Brain microvascular endothelial cell (primary cell): ENCODE results near the gene TIAL1.

ENCODE experiments used
- DNase-seq: peaks from one replicate; pipeline ENCODE4 v3.0.0-alpha.2; 2020
- H3K27ac ChIP-seq: fragments of 250-450 bp; sonication (Bioruptor Pico); 2 replicates; pipeline ENCODE4 v1.5.1; 2020; ENCODE audit warnings: mild to moderate bottlenecking, moderate library complexity
- H3K27me3 ChIP-seq: fragments of 250-450 bp; sonication (Bioruptor Pico); replicated peaks from 2 replicates; pipeline ENCODE4 v1.5.1; 2020; ENCODE audit warnings: mild to moderate bottlenecking
- H3K36me3 ChIP-seq: fragments of 250-450 bp; sonication (Bioruptor Pico); replicated peaks from 2 replicates; pipeline ENCODE4 v1.5.1; 2020; ENCODE audit warnings: mild to moderate bottlenecking
- H3K4me3 ChIP-seq: 2 replicates; pipeline ENCODE4 v1.5.1; 2011; ENCODE audit warnings: low read depth, mild to moderate bottlenecking, control low read depth, low read length, moderate library complexity
- in situ Hi-C: cut with HindIII; loops from 2 replicates; pipeline ENCODE4 v1.10.0; 2017; ENCODE audit warnings: low sequenced_read_pairs, low pct_ligation_motif_present
- TF ChIP-seq, protein P1 (sequence below): IDR thresholded peaks from 2 replicates; pipeline ENCODE4 v1.5.1; 2011; ENCODE audit warnings: low read depth, mild to moderate bottlenecking, moderate library complexity, low read length, control low read depth, inconsistent platforms; ENCODE audit errors: missing control alignments

Gene TIAL1

GRCh38 chr10:119608316-119609155, 11.8 kb upstream of the TIAL1 start:
- in situ Hi-C loops, result no loop called here
- Histone ChIP-seq H3K27ac (no peak overlapping the region), H3K36me3 (no peaks in the 10 kb centered on the region), H3K27me3 (no peaks in the 10 kb centered on the region), H3K4me3 (no peak overlapping the region)
- TF ChIP-seq, protein P1, sequence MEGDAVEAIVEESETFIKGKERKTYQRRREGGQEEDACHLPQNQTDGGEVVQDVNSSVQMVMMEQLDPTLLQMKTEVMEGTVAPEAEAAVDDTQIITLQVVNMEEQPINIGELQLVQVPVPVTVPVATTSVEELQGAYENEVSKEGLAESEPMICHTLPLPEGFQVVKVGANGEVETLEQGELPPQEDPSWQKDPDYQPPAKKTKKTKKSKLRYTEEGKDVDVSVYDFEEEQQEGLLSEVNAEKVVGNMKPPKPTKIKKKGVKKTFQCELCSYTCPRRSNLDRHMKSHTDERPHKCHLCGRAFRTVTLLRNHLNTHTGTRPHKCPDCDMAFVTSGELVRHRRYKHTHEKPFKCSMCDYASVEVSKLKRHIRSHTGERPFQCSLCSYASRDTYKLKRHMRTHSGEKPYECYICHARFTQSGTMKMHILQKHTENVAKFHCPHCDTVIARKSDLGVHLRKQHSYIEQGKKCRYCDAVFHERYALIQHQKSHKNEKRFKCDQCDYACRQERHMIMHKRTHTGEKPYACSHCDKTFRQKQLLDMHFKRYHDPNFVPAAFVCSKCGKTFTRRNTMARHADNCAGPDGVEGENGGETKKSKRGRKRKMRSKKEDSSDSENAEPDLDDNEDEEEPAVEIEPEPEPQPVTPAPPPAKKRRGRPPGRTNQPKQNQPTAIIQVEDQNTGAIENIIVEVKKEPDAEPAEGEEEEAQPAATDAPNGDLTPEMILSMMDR, result peak; percentile 89
- peak; percentile 8 for DNase-seq

GRCh38 chr10:119604468-119604867, 7.7 kb upstream of the TIAL1 start:
- no peaks in the 10 kb centered on the region for H3K36me3 ChIP-seq
- no peak overlapping the region for H3K27ac ChIP-seq
- H3K27me3 ChIP-seq, result no peaks in the 10 kb centered on the region
- no peak overlapping the region for H3K4me3 ChIP-seq
- in situ Hi-C loops, result no loop called here
- TF ChIP-seq, protein P1, result no peak
- no peak for DNase-seq

- Histone ChIP-seq H3K4me3 (no peak overlapping the region), H3K27me3 (no peaks in the 10 kb centered on the region), H3K36me3 (no peaks in the 10 kb centered on the region), H3K27ac (no peak overlapping the region)
- TF ChIP-seq, protein P1, result peak; percentile 75
- peak; percentile 12 for DNase-seq
- in situ Hi-C loops, result no loop called here
Observed at GRCh38 chr10:119602241-119603095, 5.7 kb upstream of the TIAL1 start.

GRCh38 chr10:119598397-119598796, 1.6 kb upstream of the TIAL1 start:
- no peak for DNase-seq
- Histone ChIP-seq H3K4me3 (no peak overlapping the region), H3K27ac (no peak overlapping the region), H3K36me3 (peaks cover 6% of the 10 kb centered on the region), H3K27me3 (no peaks in the 10 kb centered on the region)
- in situ Hi-C loops, result no loop called here
- TF ChIP-seq, protein P1, result no peak

DNA sequence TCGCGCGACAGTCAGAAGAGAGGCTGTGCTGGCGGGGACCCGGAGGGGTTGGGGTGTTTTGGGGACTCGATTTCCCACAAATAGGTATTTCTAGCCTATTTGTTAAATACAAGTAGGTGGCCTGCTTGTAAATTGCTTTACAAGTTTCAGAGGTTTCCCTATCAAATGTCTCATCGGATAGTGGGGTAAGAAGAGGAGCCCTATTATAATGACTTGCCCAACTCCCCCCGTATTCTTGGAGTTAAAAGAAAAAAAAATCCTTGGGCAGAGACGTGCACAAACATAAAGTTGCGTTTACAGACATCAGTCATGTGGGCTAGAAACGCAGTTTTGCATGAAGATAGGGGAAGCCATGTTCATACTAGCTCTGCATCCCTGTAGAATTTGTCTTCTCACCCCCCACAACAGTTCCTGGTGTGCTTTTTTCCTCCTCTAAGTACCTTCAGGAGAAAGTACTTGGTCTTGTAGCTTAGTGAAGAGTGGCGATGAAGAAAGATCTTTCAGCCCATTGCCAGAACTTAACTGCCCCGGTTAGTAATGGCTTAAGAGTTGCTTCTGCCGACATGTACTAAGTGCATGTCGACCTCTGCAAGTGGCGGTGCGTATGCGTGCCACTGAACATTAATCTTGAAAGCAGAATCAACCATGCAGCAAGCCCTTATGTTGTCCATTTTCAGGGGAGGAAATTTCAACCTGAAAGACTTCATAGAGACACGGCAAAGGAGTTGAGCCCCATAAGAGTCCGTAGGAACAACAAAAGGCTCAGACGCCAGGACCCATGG, 832 bp upstream of the TIAL1 start:
- TF ChIP-seq, protein P1, result no peak
- peaks cover 6% of the 10 kb centered on the region for H3K36me3 ChIP-seq
- H3K27ac ChIP-seq, result no peak overlapping the region
- in situ Hi-C loops, result no loop called here
- no peak for DNase-seq
- no peaks in the 10 kb centered on the region for H3K27me3 ChIP-seq
- H3K4me3 ChIP-seq, result peak overlapping the region; percentile 52
